ENCODE data around the gene IL15RA.
"Not testable (repeated sequence)": the region's sequence is repeated elsewhere in the genome, so short reads cannot be mapped to it uniquely, and the experiment has no call there.

The IL15RA gene

DNA sequence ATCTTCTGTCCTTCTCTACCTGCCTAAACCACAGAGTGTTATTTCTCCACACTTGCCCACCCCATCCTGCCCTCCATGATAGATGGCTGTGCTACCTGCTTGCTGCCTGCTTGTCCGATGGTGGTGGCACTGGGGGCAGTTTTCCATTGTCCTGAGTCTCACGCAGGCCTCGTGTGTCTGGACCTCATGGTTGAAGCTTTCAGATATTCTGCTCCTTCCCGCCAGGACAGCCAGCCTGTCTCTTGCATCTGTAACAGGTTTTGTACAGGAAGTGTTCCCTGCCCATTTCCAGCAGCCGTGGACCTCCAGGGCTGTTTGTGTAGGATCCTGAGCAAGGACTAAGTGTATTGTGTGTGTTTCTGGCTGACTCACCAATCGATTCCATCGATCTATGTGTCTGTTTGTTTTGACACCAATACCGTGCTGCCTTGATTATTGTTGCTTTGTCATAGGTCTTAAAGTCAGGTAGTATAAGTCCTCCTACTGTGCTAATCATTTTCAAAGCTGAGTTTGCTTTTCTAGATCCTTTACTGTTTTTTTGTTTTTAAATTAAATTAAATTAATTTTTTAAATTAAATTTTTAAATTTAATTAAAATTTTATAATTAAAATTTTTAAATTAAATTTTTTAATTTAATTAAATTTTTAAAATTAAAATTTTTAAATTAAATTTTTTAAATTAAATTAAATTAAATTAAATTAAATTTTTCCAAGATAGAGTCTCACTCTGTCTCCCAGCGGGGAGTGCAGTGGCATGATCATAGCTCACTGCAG lies 8.5 kb downstream of the IL15RA start:
- DNase-seq = no peak

DNA sequence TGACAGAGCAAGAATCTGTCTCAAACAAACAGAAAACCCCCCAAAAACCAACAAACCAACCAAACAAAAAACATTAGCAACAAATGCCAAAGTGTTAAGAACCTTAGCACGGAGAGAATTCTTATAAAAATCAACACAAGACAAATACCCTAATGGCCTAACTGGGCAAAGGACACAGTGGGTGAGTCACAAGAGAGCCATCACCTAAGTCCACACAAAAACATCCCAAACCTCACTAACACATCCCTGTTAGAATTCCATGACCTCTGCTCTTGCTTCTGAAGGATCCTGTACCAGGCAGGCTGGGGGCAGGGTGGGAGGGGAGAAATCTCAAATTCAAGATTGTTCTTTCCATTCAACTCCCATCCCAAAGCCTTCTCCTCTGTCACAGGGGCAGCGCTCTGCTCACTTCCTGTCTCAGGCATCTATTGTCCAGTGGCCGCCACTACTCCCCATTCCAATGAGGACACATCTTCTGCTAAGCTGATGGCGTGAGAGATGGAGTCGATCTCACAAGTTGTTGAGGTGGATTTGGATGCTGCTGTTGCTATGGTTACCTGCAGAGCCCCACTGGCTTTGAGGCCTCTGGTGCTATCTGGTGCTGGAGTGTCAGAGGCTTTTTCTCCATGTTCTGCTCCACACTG lies 9.2 kb downstream of the IL15RA start:
- no peak for DNase-seq

- DNase-seq = no peak
Observed at GRCh38 chr10:5965266-5965665, 12.1 kb downstream of the IL15RA start.

DNA sequence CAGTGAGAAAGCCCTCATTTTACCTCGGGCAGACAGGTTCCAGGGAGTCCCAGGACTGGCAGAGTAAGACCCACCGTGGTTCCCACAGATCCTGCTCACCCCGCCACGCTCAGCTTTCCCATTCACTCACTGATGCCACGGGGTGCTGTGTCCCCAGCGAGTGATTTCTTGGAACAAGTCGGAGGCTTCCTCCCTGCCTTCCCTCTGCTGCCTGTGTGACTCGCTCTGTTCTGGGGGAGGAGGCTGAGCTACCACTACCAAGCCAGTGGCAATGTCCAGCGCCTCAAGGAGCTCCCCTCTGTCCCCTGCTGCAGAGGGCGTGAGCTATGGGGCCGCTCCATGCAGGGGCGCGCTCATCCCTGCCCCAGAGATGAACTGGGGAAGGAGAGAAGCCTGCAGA lies 12.6 kb downstream of the IL15RA start:
- DNase-seq = no peak

GRCh38 chr10:5963591-5963990 lies 13.8 kb downstream of the IL15RA start:
- DNase-seq = no peak

GRCh38 chr10:5963071-5963470 lies 14.3 kb downstream of the IL15RA start:
- no peak for DNase-seq

- not testable (repeated sequence) for DNase-seq
Observed at GRCh38 chr10:5962358-5962940, 14.9 kb downstream of the IL15RA start.

DNA sequence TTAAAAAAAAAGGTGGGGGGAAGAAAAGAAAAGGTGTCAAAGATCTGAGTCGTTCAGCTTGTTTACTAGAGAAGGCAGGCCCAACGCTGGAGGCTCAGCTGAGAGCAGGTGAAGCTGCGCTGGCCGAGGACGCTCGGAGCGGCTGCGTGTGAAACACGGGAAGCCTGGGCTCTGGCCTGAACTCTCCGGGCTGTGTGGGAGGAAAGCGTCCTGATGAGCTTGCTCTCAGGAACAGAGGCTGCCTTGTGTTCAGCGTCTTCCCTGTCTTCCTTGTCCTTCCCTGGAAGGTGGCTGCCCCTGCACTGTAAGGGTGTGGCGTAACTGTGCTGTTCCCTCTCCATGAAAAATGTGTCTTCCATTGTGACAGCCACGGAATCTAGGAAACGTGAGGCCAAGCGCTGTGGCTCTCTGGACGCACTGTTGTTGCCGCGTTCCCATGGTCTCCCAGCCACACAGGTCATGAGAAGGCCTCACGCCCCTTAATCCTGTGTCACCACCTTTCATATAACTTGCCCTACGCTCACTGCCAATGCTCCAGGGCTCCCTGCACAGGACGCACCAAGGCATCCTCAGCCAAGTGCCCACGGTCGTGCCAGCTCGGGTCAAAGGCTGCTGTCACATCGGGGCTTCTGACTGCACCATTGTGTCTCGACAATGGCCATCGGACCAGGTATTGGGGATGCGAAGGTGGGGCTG lies 15.8 kb downstream of the IL15RA start:
- no peak for DNase-seq

DNA sequence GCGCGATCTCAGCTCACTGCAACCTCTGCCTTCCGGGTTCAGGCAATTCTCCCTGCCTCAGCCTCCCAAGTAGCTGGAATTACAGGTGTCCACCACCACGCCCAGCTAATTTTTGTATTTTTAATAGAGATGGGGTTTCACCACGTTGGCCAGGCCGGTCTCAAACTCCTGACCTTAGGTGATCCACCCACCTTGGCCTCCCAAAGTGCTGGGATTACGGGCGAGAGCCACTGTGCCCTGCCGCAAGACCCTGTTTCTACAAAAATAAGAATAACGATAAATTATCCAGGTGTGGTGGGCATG lies 16.4 kb downstream of the IL15RA start:
- not testable (repeated sequence) for DNase-seq

DNA sequence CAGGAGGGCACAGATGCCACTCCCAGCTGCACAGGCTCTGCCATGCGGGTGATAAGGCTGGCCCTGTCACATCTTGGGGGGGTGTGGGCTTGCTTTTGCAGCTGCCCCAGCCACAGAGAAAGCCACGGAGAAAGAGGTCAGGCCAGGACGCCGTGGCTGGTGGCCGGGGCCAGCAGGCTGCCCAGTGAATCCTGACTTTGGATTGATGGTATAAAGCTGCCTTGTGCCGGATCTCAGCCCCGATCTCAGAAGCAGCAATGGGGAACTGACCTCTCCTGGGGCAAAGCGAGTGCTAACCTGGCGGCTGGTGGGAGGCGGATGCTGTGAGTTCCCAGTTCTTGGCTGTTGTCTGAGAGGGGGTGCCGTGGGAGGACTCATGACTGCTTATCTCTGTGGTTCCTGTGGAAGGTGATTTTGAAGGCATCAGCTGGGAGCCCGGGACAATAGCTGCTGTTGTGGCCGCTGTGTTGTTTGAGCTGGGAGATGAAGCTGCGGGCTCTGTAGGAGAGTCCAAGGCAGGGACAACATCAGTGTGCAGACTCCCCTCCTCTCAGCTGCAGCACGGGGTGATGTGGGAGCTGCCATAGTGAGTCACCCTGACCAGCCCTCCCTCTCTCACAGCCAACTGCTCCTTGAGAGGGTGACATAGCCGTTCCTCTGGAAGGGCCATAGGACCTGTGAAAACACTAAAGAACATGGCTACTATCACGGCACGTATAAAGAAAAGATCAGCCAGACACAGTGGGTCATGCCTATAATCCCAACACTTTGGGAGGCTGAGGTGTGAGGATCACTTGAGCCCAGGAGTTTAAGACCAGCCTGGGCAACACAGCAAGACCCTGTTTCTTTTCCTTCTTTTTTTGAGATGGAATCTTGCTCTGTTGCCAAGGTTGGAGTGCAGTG lies 17.0 kb downstream of the IL15RA start:
- peak; percentile 90 for DNase-seq

GRCh38 chr10:5959581-5960069 lies 17.7 kb downstream of the IL15RA start:
- DNase-seq = no peak

DNA sequence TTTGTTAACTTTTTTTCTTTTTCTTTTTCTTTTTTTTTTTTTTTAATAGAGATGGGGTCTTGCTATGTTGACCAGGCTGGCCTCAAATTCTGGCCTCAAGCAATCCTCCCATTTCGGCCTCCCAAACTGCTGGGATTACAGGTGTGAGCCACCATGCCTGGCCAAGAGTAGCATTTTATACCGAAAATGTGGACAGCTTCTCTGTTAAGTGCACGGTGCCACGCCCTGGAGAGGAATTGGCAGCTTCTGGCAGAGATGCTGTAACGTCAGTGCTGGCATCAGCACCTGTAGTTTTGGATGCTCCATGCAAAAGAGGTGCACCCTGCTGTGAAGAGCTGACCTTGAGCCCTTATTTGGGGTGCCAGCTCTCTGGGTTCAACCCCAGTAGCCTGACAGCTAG lies 18.2 kb downstream of the IL15RA start:
- DNase-seq = no peak

DNA sequence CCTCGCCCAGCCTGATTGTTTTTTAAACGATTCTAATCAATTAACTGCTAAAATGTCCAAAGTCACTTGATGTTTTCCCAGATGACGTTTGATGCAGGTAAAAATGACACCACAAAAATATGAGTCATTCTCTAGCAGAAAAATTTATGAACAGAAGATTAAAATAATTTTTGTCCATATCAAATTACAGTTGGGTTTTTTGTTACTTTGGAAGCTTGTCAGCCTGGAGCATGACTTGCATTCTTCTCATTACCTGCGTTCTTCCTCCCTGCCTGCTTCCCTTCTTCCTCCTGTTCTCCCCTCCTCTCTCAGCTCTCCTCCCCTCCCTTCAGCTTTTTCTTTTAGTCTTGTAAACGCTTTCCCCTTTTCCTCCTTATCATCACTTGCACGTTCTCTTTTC lies 18.7 kb downstream of the IL15RA start:
- no peak for DNase-seq

DNA sequence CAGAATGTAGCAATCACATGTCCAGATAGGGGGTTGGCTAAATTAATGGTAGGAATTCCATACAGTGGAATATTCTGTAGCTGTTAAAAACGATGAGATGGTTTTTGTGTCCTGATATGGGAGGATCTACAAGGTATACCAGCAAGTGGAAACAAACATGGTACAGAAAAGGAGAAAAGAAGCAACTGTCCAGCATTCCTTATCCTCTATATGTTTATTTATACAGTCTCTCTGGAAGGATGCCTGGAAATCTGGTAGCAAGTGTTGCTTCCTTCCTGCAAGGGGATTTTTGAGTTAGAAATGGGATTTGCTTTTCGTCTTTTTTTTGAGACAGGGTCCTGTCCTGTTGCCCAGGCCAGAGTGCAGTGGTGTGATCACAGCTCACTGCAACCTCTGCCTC lies 19.3 kb downstream of the IL15RA start:
- DNase-seq = no peak

GRCh38 chr10:5956146-5956936 lies 21.0 kb downstream of the IL15RA start:
- no peak for DNase-seq

DNA sequence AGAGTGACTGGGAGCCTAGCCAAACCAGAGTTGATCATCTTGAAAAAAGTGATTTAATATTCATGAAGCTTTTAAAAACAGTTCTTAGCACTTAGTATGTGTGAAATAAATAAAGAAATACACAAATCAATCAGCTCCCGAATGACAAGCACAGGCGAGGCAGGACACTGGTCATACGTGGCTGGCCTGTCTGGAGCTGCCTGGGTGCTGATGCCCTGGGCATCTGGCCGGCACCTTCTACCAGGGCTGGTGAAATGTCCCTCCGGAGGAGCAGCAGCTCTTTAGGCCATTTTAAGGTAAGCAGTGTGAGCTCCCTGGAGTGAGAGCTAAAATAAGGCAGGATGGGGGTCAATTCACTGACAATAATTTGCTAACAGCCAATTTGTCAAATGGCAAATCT lies 23.7 kb downstream of the IL15RA start:
- no peak for DNase-seq

GRCh38 chr10:5952731-5953385 lies 24.5 kb downstream of the IL15RA start:
- DNase-seq = no peak

DNA sequence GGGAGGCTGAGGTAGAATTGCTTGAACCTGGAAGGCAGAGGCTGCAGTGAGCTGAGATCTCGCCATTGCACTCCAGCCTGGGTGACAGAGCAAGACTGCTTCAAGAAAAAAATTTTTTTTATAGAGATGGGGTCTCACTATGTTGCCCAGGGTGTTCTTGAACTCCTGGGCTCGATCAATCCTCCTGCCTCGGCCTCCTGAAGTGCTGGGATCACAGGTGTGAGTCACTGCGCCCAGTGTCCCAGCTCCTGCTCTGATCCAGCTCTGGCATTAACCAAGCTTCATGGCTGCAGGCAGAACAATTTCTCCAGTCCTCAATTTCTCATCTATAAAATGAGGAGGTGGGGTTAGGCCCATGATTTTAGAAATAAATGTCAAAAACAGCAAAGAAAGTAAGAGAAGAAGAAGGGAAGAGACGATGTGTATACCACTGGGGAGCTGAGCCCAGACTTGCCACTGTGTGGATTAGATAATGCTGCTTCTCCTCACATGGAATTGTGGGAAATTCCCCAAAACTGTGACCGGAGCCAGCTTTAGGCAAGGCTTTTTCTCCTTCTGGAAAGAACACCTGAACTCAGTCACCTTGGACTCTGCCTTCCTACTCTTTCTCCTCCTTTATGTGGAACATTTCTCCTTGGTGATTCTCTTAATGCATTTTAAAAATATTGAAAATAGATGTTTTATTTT lies 25.5 kb downstream of the IL15RA start:
- DNase-seq = no peak

- peak; percentile 63 for DNase-seq
Observed at GRCh38 chr10:5951167-5951711, 26.1 kb downstream of the IL15RA start.
